Ishikawa (cell line): Measurements from ENCODE around the gene PCYT1A.

ENCODE experiments used
- CEBPB ChIP-seq: IDR thresholded peaks from 2 replicates; pipeline ENCODE4 v1.6.1; 2012
- CREB1 ChIP-seq: IDR thresholded peaks from 2 replicates; pipeline ENCODE4 v1.6.1; 2012; ENCODE audit warnings: low read depth
- EGR1 ChIP-seq: IDR thresholded peaks from 2 replicates; pipeline ENCODE4 v1.6.1; 2012
- EP300 ChIP-seq: IDR thresholded peaks from 2 replicates; pipeline ENCODE4 v1.6.1; 2012; ENCODE audit warnings: borderline replicate concordance
- FOXM1 ChIP-seq: IDR thresholded peaks from 2 replicates; pipeline ENCODE4 v1.6.1; 2012; ENCODE audit warnings: low read depth, borderline replicate concordance
- MAX ChIP-seq: IDR thresholded peaks from 2 replicates; pipeline ENCODE4 v1.6.1; 2012
- RAD21 ChIP-seq: IDR thresholded peaks from 2 replicates; pipeline ENCODE4 v1.6.1; 2012; ENCODE audit warnings: low read depth
- TAF1 ChIP-seq: IDR thresholded peaks from 2 replicates; pipeline ENCODE4 v1.6.1; 2012; ENCODE audit warnings: low read depth, mild to moderate bottlenecking
- TCF12 ChIP-seq: IDR thresholded peaks from 2 replicates; pipeline ENCODE4 v1.6.1; 2012; ENCODE audit warnings: low read depth
- TEAD4 ChIP-seq: IDR thresholded peaks from 2 replicates; pipeline ENCODE4 v1.6.1; 2012
- YY1 ChIP-seq: IDR thresholded peaks from 2 replicates; pipeline ENCODE4 v1.6.1; 2012; ENCODE audit warnings: low read depth
- ZBTB7A ChIP-seq: IDR thresholded peaks from 2 replicates; pipeline ENCODE4 v1.6.1; 2012; ENCODE audit warnings: low read depth
- TF ChIP-seq, protein P1 (sequence below): IDR thresholded peaks from 2 replicates; pipeline ENCODE4 v1.6.1; 2012; ENCODE audit warnings: low read depth, mild to moderate bottlenecking

GRCh38 chr3:196251918-196252317, 35.6 kb downstream of the PCYT1A start:
- TF ChIP-seq YY1 (no peak), MAX (no peak), RAD21 (no peak), EGR1 (no peak), TAF1 (no peak), EP300 (no peak), CEBPB (no peak), CREB1 (no peak), FOXM1 (no peak), ZBTB7A (no peak), TEAD4 (no peak), TCF12 (no peak)
- TF ChIP-seq, protein P1, sequence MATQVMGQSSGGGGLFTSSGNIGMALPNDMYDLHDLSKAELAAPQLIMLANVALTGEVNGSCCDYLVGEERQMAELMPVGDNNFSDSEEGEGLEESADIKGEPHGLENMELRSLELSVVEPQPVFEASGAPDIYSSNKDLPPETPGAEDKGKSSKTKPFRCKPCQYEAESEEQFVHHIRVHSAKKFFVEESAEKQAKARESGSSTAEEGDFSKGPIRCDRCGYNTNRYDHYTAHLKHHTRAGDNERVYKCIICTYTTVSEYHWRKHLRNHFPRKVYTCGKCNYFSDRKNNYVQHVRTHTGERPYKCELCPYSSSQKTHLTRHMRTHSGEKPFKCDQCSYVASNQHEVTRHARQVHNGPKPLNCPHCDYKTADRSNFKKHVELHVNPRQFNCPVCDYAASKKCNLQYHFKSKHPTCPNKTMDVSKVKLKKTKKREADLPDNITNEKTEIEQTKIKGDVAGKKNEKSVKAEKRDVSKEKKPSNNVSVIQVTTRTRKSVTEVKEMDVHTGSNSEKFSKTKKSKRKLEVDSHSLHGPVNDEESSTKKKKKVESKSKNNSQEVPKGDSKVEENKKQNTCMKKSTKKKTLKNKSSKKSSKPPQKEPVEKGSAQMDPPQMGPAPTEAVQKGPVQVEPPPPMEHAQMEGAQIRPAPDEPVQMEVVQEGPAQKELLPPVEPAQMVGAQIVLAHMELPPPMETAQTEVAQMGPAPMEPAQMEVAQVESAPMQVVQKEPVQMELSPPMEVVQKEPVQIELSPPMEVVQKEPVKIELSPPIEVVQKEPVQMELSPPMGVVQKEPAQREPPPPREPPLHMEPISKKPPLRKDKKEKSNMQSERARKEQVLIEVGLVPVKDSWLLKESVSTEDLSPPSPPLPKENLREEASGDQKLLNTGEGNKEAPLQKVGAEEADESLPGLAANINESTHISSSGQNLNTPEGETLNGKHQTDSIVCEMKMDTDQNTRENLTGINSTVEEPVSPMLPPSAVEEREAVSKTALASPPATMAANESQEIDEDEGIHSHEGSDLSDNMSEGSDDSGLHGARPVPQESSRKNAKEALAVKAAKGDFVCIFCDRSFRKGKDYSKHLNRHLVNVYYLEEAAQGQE = no peak
